Naive thymus-derived CD8-positive, alpha-beta T cell (primary cell): ENCODE results near the gene C2orf69. TPM values are rescaled to one million over a fixed set of nuclear protein-coding genes. Genes with fewer than 3 reads are reported as not detected.
"Not testable (repeated sequence)": the region's sequence is repeated elsewhere in the genome, so short reads cannot be mapped to it uniquely, and the experiment has no call there.

Experiments
- ATAC-seq, 2 donors: fragments of 150-1000 bp; cut with Tn5 transposase in 1 of 2; sonication (Bioruptor Pico), chemical (Tn5 transposase) in 1 of 2; 1 replicate in 1 of 2; 2 replicates in 1 of 2; pipeline ENCODE4 v1.10.0; 2021; ENCODE audit warnings: mild to moderate bottlenecking in 2 of 2, moderate library complexity in 2 of 2
- POLR2A ChIA-PET: fragments of 350-600 bp; sonication (Branson Sonifier 250); formaldehyde crosslinking; loops from one replicate; lab custom pipeline; 2021; ENCODE audit warnings: antibody characterized with exemption; lab: Charles Lee
- DNase-seq, 10 donors: peaks; one replicate each; pipeline versions ENCODE4 v3.0.0 to v3.0.0-alpha.2; 2020 to 2022
- H3K27ac Mint-ChIP-seq, 10 donors: one replicate each; pipeline ENCODE4 v1.8.0; 2020 to 2022; ENCODE audit warnings: mild to moderate bottlenecking in 10 of 10, mixed read lengths in 10 of 10, moderate library complexity in 4 of 10, inconsistent platforms in 1 of 10
- H3K27me3 Mint-ChIP-seq, 5 donors: one replicate each; pipeline ENCODE4 v1.8.0; 2021 to 2022; ENCODE audit warnings: mixed read lengths in 5 of 5
- H3K36me3 Mint-ChIP-seq, 3 donors: one replicate each; pipeline ENCODE4 v1.8.0; 2020 to 2022; ENCODE audit warnings: mixed read lengths in 3 of 3, mild to moderate bottlenecking in 2 of 3, inconsistent platforms in 1 of 3
- H3K4me1 Mint-ChIP-seq, 4 donors: one replicate each; pipeline ENCODE4 v1.8.0; 2021 to 2022; ENCODE audit warnings: mixed read lengths in 4 of 4
- H3K4me3 Mint-ChIP-seq, 10 donors: one replicate each; pipeline ENCODE4 v1.8.0; 2020 to 2022; ENCODE audit warnings: mild to moderate bottlenecking in 10 of 10, mixed read lengths in 10 of 10, moderate library complexity in 6 of 10, inconsistent platforms in 1 of 10
- H3K9me3 Mint-ChIP-seq, 9 donors: one replicate each; pipeline ENCODE4 v1.8.0; 2020 to 2022; ENCODE audit warnings: mixed read lengths in 9 of 9, mild to moderate bottlenecking in 3 of 9, inconsistent platforms in 1 of 9, moderate library complexity in 1 of 9
- polyA plus RNA-seq, 3 donors: library from polyadenylated mRNA; unstranded; fragments of 300-500 nt; fragmentation: Illumina TruSeq; gene quantifications; one replicate each; pipeline ENCODE4 v1.2.3, GENCODE V29; 2021
- total RNA-seq, 8 experiments: library from RNA in 2 of 8; stranded (reverse) in 2 of 8; gene quantifications; one replicate each; pipeline ENCODE4 v1.2.3 and lab custom pipeline; 2021 to 2026

The C2orf69 gene
- total and polyA plus RNA-seq, 5 experiments from 2014 or later = 11.6 to 14.4 (median 13.2) TPM

- POLR2A ChIA-PET = no interaction called here
- Mint-ChIP-seq H3K4me3 (no peak overlapping the region), H3K4me1 (no peaks in the 10 kb centered on the region), H3K9me3 (no peaks in the 10 kb centered on the region), H3K36me3 (no peaks in the 10 kb centered on the region), H3K27me3 (peaks cover 0 to 8% (median 0%) of the 10 kb centered on the region in 5 donors), H3K27ac (peak overlapping the region in 1 of 10 donors; percentile 17)
- DNase-seq (no peak), ATAC-seq (no peak)
Measured at GRCh38 chr2:199896617-199897016, 14.5 kb upstream of the C2orf69 start.

GRCh38 chr2:199901942-199902341 is 9.2 kb upstream of the C2orf69 start:
- ATAC-seq = no peak
- H3K9me3 Mint-ChIP-seq = no peaks in the 10 kb centered on the region
- no peak overlapping the region for H3K27ac Mint-ChIP-seq

GRCh38 chr2:199902486-199903110 is 8.5 kb upstream of the C2orf69 start:
- DNase-seq (no peak), ATAC-seq (no peak)
- Mint-ChIP-seq H3K4me1 (peaks cover 0 to 5% (median 0%) of the 10 kb centered on the region in 4 donors), H3K9me3 (no peaks in the 10 kb centered on the region), H3K27ac (no peak overlapping the region), H3K36me3 (no peaks in the 10 kb centered on the region), H3K27me3 (peaks cover 2 to 24% (median 18%) of the 10 kb centered on the region in 5 donors), H3K4me3 (no peak overlapping the region)
- POLR2A ChIA-PET = interaction anchor here (1.0 kb wide), 1 partner anchor 10 kb away, joined by 3 read pairs; no protein-coding TSS in a partner anchor

More at GRCh38 chr2:199901942-199902341, 9.2 kb upstream of the C2orf69 start:
- no peaks in the 10 kb centered on the region for H3K36me3 Mint-ChIP-seq
- POLR2A ChIA-PET = no interaction called here
- no peak overlapping the region for H3K4me3 Mint-ChIP-seq
- peaks cover 2 to 21% (median 16%) of the 10 kb centered on the region in 5 donors for H3K27me3 Mint-ChIP-seq
- DNase-seq = no peak
- H3K4me1 Mint-ChIP-seq = peaks cover 0 to 2% (median 0%) of the 10 kb centered on the region in 4 donors

- H3K4me1 Mint-ChIP-seq = peaks cover 0 to 5% (median 0%) of the 10 kb centered on the region in 4 donors
- peaks cover 2 to 25% (median 18%) of the 10 kb centered on the region in 5 donors for H3K27me3 Mint-ChIP-seq
- POLR2A ChIA-PET = interaction anchor here (1.0 kb wide), 1 partner anchor 9 kb away, joined by 3 read pairs; no protein-coding TSS in a partner anchor
- H3K36me3 Mint-ChIP-seq = no peaks in the 10 kb centered on the region
- H3K4me3 Mint-ChIP-seq = no peak overlapping the region
- no peak overlapping the region for H3K27ac Mint-ChIP-seq
- ATAC-seq (no peak), DNase-seq (no peak)
- no peaks in the 10 kb centered on the region for H3K9me3 Mint-ChIP-seq
Measured at GRCh38 chr2:199903111-199903510, 8.0 kb upstream of the C2orf69 start.

- POLR2A ChIA-PET = no interaction called here
- H3K27me3 Mint-ChIP-seq = peaks cover 2 to 23% (median 17%) of the 10 kb centered on the region in 5 donors
- no peaks in the 10 kb centered on the region for H3K9me3 Mint-ChIP-seq
- DNase-seq (no peak), ATAC-seq (no peak)
- no peak overlapping the region for H3K27ac Mint-ChIP-seq
- no peaks in the 10 kb centered on the region for H3K36me3 Mint-ChIP-seq
- H3K4me1 Mint-ChIP-seq = peaks cover 8 to 17% (median 13%) of the 10 kb centered on the region in 4 donors
- H3K4me3 Mint-ChIP-seq = no peak overlapping the region
Measured at GRCh38 chr2:199907008-199907714, 3.9 kb upstream of the C2orf69 start.

- peak overlapping the region; percentile 82 to 98 (median 94) for H3K27ac Mint-ChIP-seq
- peaks cover 20 to 41% (median 33%) of the 10 kb centered on the region in 4 donors for H3K4me1 Mint-ChIP-seq
- POLR2A ChIA-PET = interaction anchor here (0.6 to 1.0 kb wide), 3 partner anchors 45 to 1190 kb away, joined by 3 read pairs; partner anchors contain the start of genes NIF3L1 and PPIL3
- H3K9me3 Mint-ChIP-seq = no peaks in the 10 kb centered on the region
- DNase-seq = no peak
- H3K4me3 Mint-ChIP-seq = peak overlapping the region; percentile 90 to 99 (median 95)
- H3K27me3 Mint-ChIP-seq = peaks cover 0 to 16% (median 5%) of the 10 kb centered on the region in 5 donors
- peaks cover 0 to 1% (median under 1%) of the 10 kb centered on the region in 3 donors for H3K36me3 Mint-ChIP-seq
- no peak for ATAC-seq
Measured at GRCh38 chr2:199910338-199911051, 598 bp upstream of the C2orf69 start.

GRCh38 chr2:199911877-199912161 is 726 bp downstream of the C2orf69 start:
- peaks cover 0 to 13% (median 12%) of the 10 kb centered on the region in 3 donors for H3K36me3 Mint-ChIP-seq
- peak overlapping the region; percentile 92 to 98 (median 94) for H3K27ac Mint-ChIP-seq
- H3K4me3 Mint-ChIP-seq = peak overlapping the region; percentile 90 to 99 (median 95)
- H3K9me3 Mint-ChIP-seq = peaks cover 0 to 5% (median 0%) of the 10 kb centered on the region in 9 donors
- H3K27me3 Mint-ChIP-seq = peaks cover 0 to 7% (median 2%) of the 10 kb centered on the region in 5 donors
- DNase-seq (no peak), ATAC-seq (no peak)
- POLR2A ChIA-PET = interaction anchor here (1.0 kb wide), 1 partner anchor 9 kb away, joined by 3 read pairs; no protein-coding TSS in a partner anchor
- peaks cover 21 to 42% (median 37%) of the 10 kb centered on the region in 4 donors for H3K4me1 Mint-ChIP-seq

- peaks cover 0 to 21% (median 19%) of the 10 kb centered on the region in 3 donors for H3K36me3 Mint-ChIP-seq
- not testable (repeated sequence) for DNase-seq, H3K9me3 Mint-ChIP-seq, ATAC-seq, H3K27me3 Mint-ChIP-seq
- POLR2A ChIA-PET = interaction anchor here (1.0 kb wide), 1 partner anchor 10 kb away, joined by 3 read pairs; no protein-coding TSS in a partner anchor
- peak overlapping the region; percentile 45 to 99 (median 84) for H3K4me3 Mint-ChIP-seq
- peak overlapping the region in 2 of 10 donors; percentile 53 to 63 for H3K27ac Mint-ChIP-seq
- peaks cover 21 to 45% (median 34%) of the 10 kb centered on the region in 4 donors for H3K4me1 Mint-ChIP-seq
Measured at GRCh38 chr2:199912553-199913114, 1.5 kb downstream of the C2orf69 start.

GRCh38 chr2:199914372-199914958 is 3.4 kb downstream of the C2orf69 start:
- H3K36me3 Mint-ChIP-seq = peaks cover 0 to 33% (median 26%) of the 10 kb centered on the region in 3 donors
- H3K4me3 Mint-ChIP-seq = peak overlapping the region in 7 of 10 donors; percentile 1 to 41 (median 11)
- H3K27ac Mint-ChIP-seq = peak overlapping the region in 6 of 10 donors; percentile 1 to 46 (median 14)
- DNase-seq = no peak
- H3K9me3 Mint-ChIP-seq = peaks cover 0 to 5% (median 0%) of the 10 kb centered on the region in 9 donors
- POLR2A ChIA-PET = no interaction called here
- no peaks in the 10 kb centered on the region for H3K27me3 Mint-ChIP-seq
- H3K4me1 Mint-ChIP-seq = peaks cover 21 to 45% (median 37%) of the 10 kb centered on the region in 4 donors
- no peak for ATAC-seq

- peaks cover 0 to 35% (median 26%) of the 10 kb centered on the region in 3 donors for H3K36me3 Mint-ChIP-seq
- no peaks in the 10 kb centered on the region for H3K27me3 Mint-ChIP-seq
- ATAC-seq (no peak), DNase-seq (no peak)
- H3K4me3 Mint-ChIP-seq = no peak overlapping the region
- POLR2A ChIA-PET = no interaction called here
- H3K4me1 Mint-ChIP-seq = peaks cover 17 to 46% (median 25%) of the 10 kb centered on the region in 4 donors
- peaks cover 0 to 5% (median 0%) of the 10 kb centered on the region in 9 donors for H3K9me3 Mint-ChIP-seq
- H3K27ac Mint-ChIP-seq = no peak overlapping the region
Measured at GRCh38 chr2:199916980-199917379, 5.9 kb downstream of the C2orf69 start.

GRCh38 chr2:199922856-199923255 is 11.8 kb downstream of the C2orf69 start:
- no peak overlapping the region for H3K4me3 Mint-ChIP-seq
- POLR2A ChIA-PET = no interaction called here
- DNase-seq (no peak), ATAC-seq (no peak)
- H3K9me3 Mint-ChIP-seq = no peaks in the 10 kb centered on the region
- peak overlapping the region in 3 of 10 donors; percentile 36 to 63 (median 37) for H3K27ac Mint-ChIP-seq
- peaks cover 9 to 21% (median 11%) of the 10 kb centered on the region in 4 donors for H3K4me1 Mint-ChIP-seq
- H3K27me3 Mint-ChIP-seq = no peaks in the 10 kb centered on the region
- peaks cover 0 to 34% (median 3%) of the 10 kb centered on the region in 3 donors for H3K36me3 Mint-ChIP-seq
